ENCODE data around the gene RPL7A.
"Not testable (repeated sequence)": the region's sequence is repeated elsewhere in the genome, so short reads cannot be mapped to it uniquely, and the experiment has no call there.

RPL7A gene

GRCh38 chr9:133347985-133348717 lies at the start of gene RPL7A, which contains the start of gene MED22:
RPL7A (plus strand) TSS chr9:133348218; CDS start chr9:133348244, 26 bp downstream.
MED22 (minus strand) TSS chr9:133348131; CDS start chr9:133346662, 1,469 bp downstream.
- DNase-seq (ENCODE audit: low spot score): peak; percentile 94

- not testable (repeated sequence) for DNase-seq (ENCODE audit: low spot score)
Measured at GRCh38 chr9:133299996-133300395, 48.0 kb upstream of the RPL7A start.

- no peak for DNase-seq (ENCODE audit: low spot score)
Measured at GRCh38 chr9:133301253-133302230, 46.5 kb upstream of the RPL7A start.

- no peak for DNase-seq (ENCODE audit: low spot score)
Measured at GRCh38 chr9:133303266-133304157, 44.5 kb upstream of the RPL7A start.

- DNase-seq (ENCODE audit: low spot score): no peak
Measured at GRCh38 chr9:133304158-133304470, 43.9 kb upstream of the RPL7A start.

- DNase-seq (ENCODE audit: low spot score): no peak
Measured at GRCh38 chr9:133304477-133305377, 43.3 kb upstream of the RPL7A start.

GRCh38 chr9:133305731-133306130 lies 42.3 kb upstream of the RPL7A start:
- no peak for DNase-seq (ENCODE audit: low spot score)

- no peak for DNase-seq (ENCODE audit: low spot score)
Measured at GRCh38 chr9:133306242-133307204, 41.5 kb upstream of the RPL7A start.

- no peak for DNase-seq (ENCODE audit: low spot score)
Measured at GRCh38 chr9:133307301-133307700, 40.7 kb upstream of the RPL7A start.

- DNase-seq (ENCODE audit: low spot score): no peak
Measured at GRCh38 chr9:133309608-133310007, 38.4 kb upstream of the RPL7A start.

GRCh38 chr9:133315997-133316396 lies 32.0 kb upstream of the RPL7A start:
- no peak for DNase-seq (ENCODE audit: low spot score)

GRCh38 chr9:133317551-133317950 lies 30.5 kb upstream of the RPL7A start:
- DNase-seq (ENCODE audit: low spot score): not testable (repeated sequence)

GRCh38 chr9:133320421-133320881 lies 27.6 kb upstream of the RPL7A start:
- no peak for DNase-seq (ENCODE audit: low spot score)

GRCh38 chr9:133321411-133321935 lies 26.5 kb upstream of the RPL7A start:
- no peak for DNase-seq (ENCODE audit: low spot score)

GRCh38 chr9:133322701-133323100 lies 25.3 kb upstream of the RPL7A start:
- no peak for DNase-seq (ENCODE audit: low spot score)

GRCh38 chr9:133323211-133323610 lies 24.8 kb upstream of the RPL7A start:
- DNase-seq (ENCODE audit: low spot score): no peak

GRCh38 chr9:133323991-133324703 lies 23.9 kb upstream of the RPL7A start:
- DNase-seq (ENCODE audit: low spot score): no peak

- not testable (repeated sequence) for DNase-seq (ENCODE audit: low spot score)
Measured at GRCh38 chr9:133327021-133327420, 21.0 kb upstream of the RPL7A start.

All from CD4-positive, alpha-beta T cell treated with Interleukin-15 for 4 hours (primary cell).